H9 (cell line): Measurements from ENCODE around the gene GNA12. TPM values are rescaled to one million over a fixed set of nuclear protein-coding genes. Genes with fewer than 3 reads are reported as not detected.

Experiments used
- DNase-seq: peaks from one replicate; pipeline ENCODE4 v3.0.0-alpha.2; 2017
- H2AFZ ChIP-seq: one replicate; pipeline ENCODE4 v1.6.1; 2013; ENCODE audit warnings: mild to moderate bottlenecking, low read length, control low read depth, moderate library complexity
- H2AK5ac ChIP-seq: 2 replicates; pipeline ENCODE4 v1.6.1; 2013; ENCODE audit warnings: low read length, control low read depth, mixed read lengths; ENCODE audit not compliant: insufficient read length
- H2BK120ac ChIP-seq: one replicate; pipeline ENCODE4 v1.6.1; 2013; ENCODE audit warnings: low read depth, mild to moderate bottlenecking, low read length, control low read depth, inconsistent platforms; ENCODE audit not compliant: poor library complexity, severe bottlenecking
- H2BK12ac ChIP-seq: 2 replicates; pipeline ENCODE4 v1.6.1; 2013; ENCODE audit warnings: low read length, control low read depth, mixed read lengths, low read depth; ENCODE audit not compliant: insufficient read length
- H2BK15ac ChIP-seq: 2 replicates; pipeline ENCODE4 v1.6.1; 2013; ENCODE audit warnings: low read depth, low read length, control low read depth
- H2BK20ac ChIP-seq: one replicate; pipeline ENCODE4 v1.6.1; 2013; ENCODE audit warnings: low read depth, mild to moderate bottlenecking, low read length, control low read depth, inconsistent platforms; ENCODE audit not compliant: poor library complexity, severe bottlenecking
- H2BK5ac ChIP-seq: 2 replicates; pipeline ENCODE4 v1.6.1; 2013; ENCODE audit warnings: low read length, control low read depth, mixed read lengths; ENCODE audit not compliant: insufficient read length
- H3K14ac ChIP-seq: 2 replicates; pipeline ENCODE4 v1.6.1; 2013; ENCODE audit warnings: low read length, control low read depth; ENCODE audit not compliant: insufficient read depth
- H3K18ac ChIP-seq: 2 replicates; pipeline ENCODE4 v1.6.1; 2013; ENCODE audit warnings: low read depth, mild to moderate bottlenecking, mixed read lengths, low read length, control low read depth; ENCODE audit not compliant: insufficient read length
- H3K23ac ChIP-seq: 2 replicates; pipeline ENCODE4 v1.6.1; 2013; ENCODE audit warnings: low read length, control low read depth, mixed read lengths, low read depth; ENCODE audit not compliant: insufficient read length
- H3K23me2 ChIP-seq: 2 replicates; pipeline ENCODE4 v1.6.1; 2013; ENCODE audit warnings: low read depth, mild to moderate bottlenecking, mixed read lengths, low read length, control low read depth; ENCODE audit not compliant: insufficient read length, poor library complexity, severe bottlenecking
- H3K27ac ChIP-seq: 2 replicates; pipeline ENCODE4 v1.5.1; 2013; ENCODE audit warnings: low read length, control low read depth, mixed read lengths, low read depth; ENCODE audit not compliant: insufficient read length
- H3K27me3 ChIP-seq: 2 replicates; pipeline ENCODE4 v1.6.1; 2013; ENCODE audit warnings: low read length, control low read depth, inconsistent platforms; ENCODE audit not compliant: insufficient read depth
- H3K4ac ChIP-seq: 2 replicates; pipeline ENCODE4 v1.6.1; 2013; ENCODE audit warnings: low read depth, mild to moderate bottlenecking, control low read depth, inconsistent platforms, low read length, moderate library complexity
- H3K4me1 ChIP-seq: 2 replicates; pipeline ENCODE4 v1.6.1; 2013; ENCODE audit warnings: low read length, control low read depth, inconsistent platforms; ENCODE audit not compliant: insufficient read depth
- H3K4me2 ChIP-seq: 2 replicates; pipeline ENCODE4 v1.6.1; 2013; ENCODE audit warnings: low read length, control low read depth, mixed read lengths; ENCODE audit not compliant: insufficient read length, insufficient read depth
- H3K56ac ChIP-seq: 2 replicates; pipeline ENCODE4 v1.6.1; 2013; ENCODE audit warnings: low read depth, mild to moderate bottlenecking, mixed read lengths, low read length, control low read depth; ENCODE audit not compliant: insufficient read length
- H3K79me1 ChIP-seq: 2 replicates; pipeline ENCODE4 v1.6.1; 2013; ENCODE audit warnings: low read depth, mild to moderate bottlenecking, moderate library complexity, low read length, control low read depth, inconsistent platforms; ENCODE audit not compliant: insufficient read depth, poor library complexity, severe bottlenecking
- H3K79me2 ChIP-seq: 2 replicates; pipeline ENCODE4 v1.6.1; 2013; ENCODE audit warnings: low read length, control low read depth, inconsistent platforms; ENCODE audit not compliant: insufficient read depth
- H3K9ac ChIP-seq: 2 replicates; pipeline ENCODE4 v1.6.1; 2013; ENCODE audit warnings: low read length, control low read depth, mixed read lengths; ENCODE audit not compliant: insufficient read length; ENCODE audit errors: extremely low read depth
- H3K9me3 ChIP-seq: one replicate; pipeline ENCODE4 v1.6.1; 2013; ENCODE audit warnings: low read depth, low read length, inconsistent platforms; ENCODE audit not compliant: control insufficient read depth
- H3T11ph ChIP-seq: one replicate; pipeline ENCODE4 v1.6.1; 2013; ENCODE audit warnings: mild to moderate bottlenecking, low read length, control low read depth, inconsistent platforms
- H4K20me1 ChIP-seq: one replicate; pipeline ENCODE4 v1.6.1; 2013; ENCODE audit not compliant: control insufficient read depth, insufficient read length, insufficient read depth
- H4K5ac ChIP-seq: 2 replicates; pipeline ENCODE4 v1.6.1; 2013; ENCODE audit warnings: low read depth, mild to moderate bottlenecking, mixed read lengths, low read length, control low read depth; ENCODE audit not compliant: insufficient read length
- H4K8ac ChIP-seq: replicated peaks from 2 replicates; pipeline ENCODE4 v1.6.1; 2013; ENCODE audit warnings: low read length, control low read depth, mixed read lengths, low read depth; ENCODE audit not compliant: insufficient read length
- H4K91ac ChIP-seq: 2 replicates; pipeline ENCODE4 v1.6.1; 2013; ENCODE audit warnings: low read depth, mild to moderate bottlenecking, moderate library complexity, mixed read lengths, low read length, control low read depth; ENCODE audit not compliant: insufficient read length
- H3K27ac Mint-ChIP-seq, 3 experiments: 2 replicates in 2 of 3; 3 replicates in 1 of 3; pipeline ENCODE4 v1.8.0; 2020 to 2021; ENCODE audit warnings: mixed read lengths in 3 of 3, mild to moderate bottlenecking in 1 of 3, moderate library complexity in 1 of 3
- H3K27me3 Mint-ChIP-seq: 2 replicates; pipeline ENCODE4 v1.8.0; 2021; ENCODE audit warnings: low read depth, mild to moderate bottlenecking, moderate library complexity, mixed read lengths
- H3K36me3 Mint-ChIP-seq, 3 experiments: 2 replicates in 2 of 3; 3 replicates in 1 of 3; pipeline ENCODE4 v1.8.0; 2020 to 2021; ENCODE audit warnings: low read depth in 3 of 3, mixed read lengths in 3 of 3; ENCODE audit not compliant: insufficient read depth in 1 of 3
- H3K4me1 Mint-ChIP-seq, 2 experiments: 2 replicates each; pipeline ENCODE4 v1.8.0; 2020; ENCODE audit warnings: mixed read lengths in 2 of 2
- H3K4me3 Mint-ChIP-seq, 2 experiments: 2 replicates in 1 of 2; 3 replicates in 1 of 2; pipeline ENCODE4 v1.8.0; 2020 to 2021; ENCODE audit warnings: mild to moderate bottlenecking in 2 of 2, mixed read lengths in 2 of 2, moderate library complexity in 1 of 2
- H3K9me3 Mint-ChIP-seq, 2 experiments: 2 replicates in 1 of 2; 3 replicates in 1 of 2; pipeline ENCODE4 v1.8.0; 2020; ENCODE audit warnings: mild to moderate bottlenecking in 2 of 2, mixed read lengths in 2 of 2, moderate library complexity in 1 of 2
- whole genome bisulfite sequencing: extraction: QIAGEN DNeasy Blood & Tissue Kit; methylation state at CpG from one replicate; pipeline ENCODE4 v1.1.7; 2013; ENCODE audit warnings: missing lambda C conversion rate, low lambda C conversion rate, mixed read lengths; ENCODE audit not compliant: insufficient read length; ENCODE audit errors: extremely low coverage; 5-methylcytosine and 5-hydroxymethylcytosine counted together
- total RNA-seq: library from RNA; stranded (reverse); gene quantifications from 2 replicates; pipeline ENCODE4 v1.2.1, GENCODE V29; 2021
- TF ChIP-seq, protein P1 (sequence below): fragments of 200-600 bp; sonication (generic); conservative IDR thresholded peaks from 3 replicates; pipeline ENCODE4 v1.8.0; 2021; ENCODE audit warnings: antibody characterized with exemption, mild to moderate bottlenecking

Gene GNA12
- total RNA-seq, 1 experiment from 2014 or later: 60.2 TPM

DNA sequence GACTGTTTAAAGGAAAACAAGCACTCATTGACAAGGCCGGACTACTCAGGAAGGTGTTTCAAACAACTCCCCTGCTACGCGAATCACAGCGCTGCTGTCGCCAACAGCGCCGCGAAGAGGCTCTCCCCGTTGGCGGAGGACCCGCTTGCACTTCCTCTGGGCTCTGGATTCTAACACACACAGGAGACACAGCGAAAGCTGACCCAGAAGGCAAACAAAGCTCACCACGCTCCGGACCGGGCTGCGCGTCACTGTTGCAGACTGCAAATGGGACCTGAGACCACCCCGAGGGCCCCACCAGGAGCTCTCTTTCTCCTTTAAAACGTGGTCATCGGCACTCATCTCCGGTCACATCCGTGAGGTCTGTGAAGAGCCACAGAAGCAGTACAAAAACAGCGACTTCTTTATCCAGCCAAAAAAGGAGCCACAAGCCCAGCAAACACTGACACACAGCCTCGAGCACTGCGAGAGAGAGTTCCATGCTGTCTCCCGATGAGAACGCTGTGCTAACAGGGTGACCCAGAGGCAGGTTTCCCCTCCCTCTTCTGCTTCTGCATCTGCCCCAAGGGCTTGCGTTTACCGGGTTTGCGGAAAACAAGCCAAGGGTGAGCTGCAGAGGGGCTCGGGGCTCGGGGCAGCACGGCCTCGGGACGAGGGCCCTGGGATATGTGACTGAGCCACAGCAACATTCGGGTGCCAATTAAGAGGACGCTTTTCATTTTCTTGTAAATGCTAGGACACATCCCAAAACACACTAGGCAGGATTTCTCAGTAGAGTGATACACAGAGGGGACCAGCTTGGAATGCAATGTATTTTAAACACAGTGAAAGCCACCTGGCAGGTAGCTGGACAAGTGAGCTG is 114.8 kb downstream of the GNA12 start:
- H3K56ac ChIP-seq: no peak overlapping the region
- no peaks in the 10 kb centered on the region; the same call in 1 of the 2 replicates for H3K79me2 ChIP-seq
- DNase-seq: no peak
- H3K4ac ChIP-seq: no peak overlapping the region
- TF ChIP-seq, protein P1, sequence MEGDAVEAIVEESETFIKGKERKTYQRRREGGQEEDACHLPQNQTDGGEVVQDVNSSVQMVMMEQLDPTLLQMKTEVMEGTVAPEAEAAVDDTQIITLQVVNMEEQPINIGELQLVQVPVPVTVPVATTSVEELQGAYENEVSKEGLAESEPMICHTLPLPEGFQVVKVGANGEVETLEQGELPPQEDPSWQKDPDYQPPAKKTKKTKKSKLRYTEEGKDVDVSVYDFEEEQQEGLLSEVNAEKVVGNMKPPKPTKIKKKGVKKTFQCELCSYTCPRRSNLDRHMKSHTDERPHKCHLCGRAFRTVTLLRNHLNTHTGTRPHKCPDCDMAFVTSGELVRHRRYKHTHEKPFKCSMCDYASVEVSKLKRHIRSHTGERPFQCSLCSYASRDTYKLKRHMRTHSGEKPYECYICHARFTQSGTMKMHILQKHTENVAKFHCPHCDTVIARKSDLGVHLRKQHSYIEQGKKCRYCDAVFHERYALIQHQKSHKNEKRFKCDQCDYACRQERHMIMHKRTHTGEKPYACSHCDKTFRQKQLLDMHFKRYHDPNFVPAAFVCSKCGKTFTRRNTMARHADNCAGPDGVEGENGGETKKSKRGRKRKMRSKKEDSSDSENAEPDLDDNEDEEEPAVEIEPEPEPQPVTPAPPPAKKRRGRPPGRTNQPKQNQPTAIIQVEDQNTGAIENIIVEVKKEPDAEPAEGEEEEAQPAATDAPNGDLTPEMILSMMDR: no peak
- H4K20me1 ChIP-seq: no peaks in the 10 kb centered on the region
- no peak overlapping the region for H3K9ac ChIP-seq
- H4K91ac ChIP-seq: no peak overlapping the region
- no peaks in the 10 kb centered on the region for H3K27me3 ChIP-seq
- H2BK20ac ChIP-seq: no peak overlapping the region
- H3K23ac ChIP-seq: no peak overlapping the region
- Mint-ChIP-seq H3K9me3 (no peaks in the 10 kb centered on the region), H3K4me3 (no peak overlapping the region), H3K27me3 (no peaks in the 10 kb centered on the region), H3K27ac (peak overlapping the region; percentile 26 to 80 (median 54); a peak in 5 of 7 replicates), H3K4me1 (peaks cover 4 to 7% of the 10 kb centered on the region in 2 experiments; a peak in 3 of 4 replicates), H3K36me3 (peaks cover 39 to 64% (median 56%) of the 10 kb centered on the region in 3 experiments; a peak in 6 of 7 replicates)
- no peak overlapping the region for H4K5ac ChIP-seq
- H3K18ac ChIP-seq: peak overlapping the region; percentile 46
- H3K4me1 ChIP-seq: no peaks in the 10 kb centered on the region; the same call in 1 of the 2 replicates
- no peak overlapping the region for H2BK15ac ChIP-seq
- no peaks in the 10 kb centered on the region for H3K23me2 ChIP-seq
- no peak overlapping the region for H3K4me2 ChIP-seq
- no peaks in the 10 kb centered on the region for H3K9me3 ChIP-seq
- no peak overlapping the region for H3T11ph ChIP-seq
- H2BK120ac ChIP-seq: no peak overlapping the region
- no peak overlapping the region for H2BK5ac ChIP-seq
- no peak overlapping the region for H3K14ac ChIP-seq
- H3K79me1 ChIP-seq: no peaks in the 10 kb centered on the region
- H3K27ac ChIP-seq: no peak overlapping the region
- H2AFZ ChIP-seq: no peak overlapping the region
- no peak overlapping the region for H2BK12ac ChIP-seq
- no CpG with 5 or more reads among the region's 37 CpGs for WGBS
- no peak overlapping the region for H4K8ac ChIP-seq
- H2AK5ac ChIP-seq: no peak overlapping the region
